IMR-90 (cell line): Measurements from ENCODE around the gene GRAMD4. TPM values are rescaled to one million over a fixed set of nuclear protein-coding genes. Genes with fewer than 3 reads are reported as not detected.
A peak's percentile ranks its signal among the peaks of the same experiment; 100 is the strongest.

Experiments
- ATAC-seq: fragments of 200-7000 bp; cut with Tn5 transposase; 2 replicates; pipeline ENCODE4 v1.9.1; 2020; ENCODE audit warnings: low read depth, mild to moderate bottlenecking, moderate library complexity
- BruUV-seq: library from RNA; stranded (reverse); fragments of 400-500 nt; replicated peaks from 2 replicates; lab custom pipeline; 2021; lab: Mats Ljungman, UMichigan
- CTCF ChIA-PET: fragments of 300-600 bp; formaldehyde crosslinking; extraction: SDS; loops from one replicate; lab custom pipeline; 2021; ENCODE audit warnings: antibody characterized with exemption; lab: Yijun Ruan, JAX
- POLR2A ChIA-PET: fragments of 300-600 bp; sonication (Branson Sonifier 250); formaldehyde crosslinking; loops from one replicate; lab custom pipeline; 2022; ENCODE audit warnings: antibody characterized with exemption; ENCODE audit not compliant: unreplicated experiment; lab: Charles Lee
- DNase-seq: peaks from one replicate; pipeline ENCODE4 v3.0.0; 2013
- H2AFZ ChIP-seq: replicated peaks from 2 replicates; pipeline ENCODE3; 2013; ENCODE audit warnings: low read length, mild to moderate bottlenecking; ENCODE audit not compliant: poor library complexity
- H2AK5ac ChIP-seq: 2 replicates; pipeline ENCODE4 v1.6.1; 2013; ENCODE audit warnings: low read depth, low read length, inconsistent platforms
- H2AK9ac ChIP-seq: replicated peaks from 2 replicates; pipeline ENCODE3; 2013; ENCODE audit warnings: mild to moderate bottlenecking, low read depth, low read length, moderate library complexity; ENCODE audit not compliant: poor library complexity
- H2BK120ac ChIP-seq: 2 replicates; pipeline ENCODE4 v1.6.1; 2013; ENCODE audit warnings: low read depth, low read length, inconsistent platforms
- H2BK15ac ChIP-seq: 3 replicates; pipeline ENCODE4 v1.6.1; 2013; ENCODE audit warnings: low read depth, low read length, inconsistent platforms
- H2BK20ac ChIP-seq: 2 replicates; pipeline ENCODE4 v1.6.1; 2013; ENCODE audit warnings: low read depth, mild to moderate bottlenecking, inconsistent platforms, low read length, moderate library complexity
- H2BK5ac ChIP-seq: 2 replicates; pipeline ENCODE4 v1.6.1; 2013; ENCODE audit warnings: mild to moderate bottlenecking, low read depth, low read length, inconsistent platforms; ENCODE audit not compliant: poor library complexity, severe bottlenecking
- H3K14ac ChIP-seq: replicated peaks from 2 replicates; pipeline ENCODE4 v1.6.1; 2013; ENCODE audit warnings: low read depth, low read length, inconsistent platforms
- H3K18ac ChIP-seq: 2 replicates; pipeline ENCODE4 v1.6.1; 2013; ENCODE audit warnings: low read depth, low read length, control low read depth
- H3K23ac ChIP-seq: 2 replicates; pipeline ENCODE4 v1.6.1; 2013; ENCODE audit warnings: low read depth, low read length, inconsistent platforms
- H3K27ac ChIP-seq: 2 replicates; pipeline ENCODE4 v1.5.1; 2013; ENCODE audit warnings: mild to moderate bottlenecking, control low read depth, low read length; ENCODE audit not compliant: insufficient read depth
- H3K27me3 ChIP-seq: 2 replicates; pipeline ENCODE4 v1.6.1; 2013; ENCODE audit warnings: low read length; ENCODE audit not compliant: control insufficient read depth, insufficient read depth
- H3K36me3 ChIP-seq: 2 replicates; pipeline ENCODE4 v1.6.1; 2013; ENCODE audit warnings: low read length, mixed read lengths; ENCODE audit not compliant: control insufficient read depth, insufficient read depth
- H3K4ac ChIP-seq: 2 replicates; pipeline ENCODE4 v1.6.1; 2013; ENCODE audit warnings: low read depth, low read length, inconsistent platforms
- H3K4me1 ChIP-seq: 2 replicates; pipeline ENCODE4 v1.6.1; 2013; ENCODE audit warnings: low read length, mixed read lengths; ENCODE audit not compliant: control insufficient read depth, insufficient read depth
- H3K4me2 ChIP-seq: 2 replicates; pipeline ENCODE4 v1.6.1; 2013; ENCODE audit warnings: low read depth, mild to moderate bottlenecking, control low read depth, low read length, moderate library complexity
- H3K4me3 ChIP-seq: 2 replicates; pipeline ENCODE4 v1.5.1; 2013; ENCODE audit warnings: low read depth, mild to moderate bottlenecking, control low read depth, low read length, moderate library complexity; ENCODE audit not compliant: insufficient read depth
- H3K56ac ChIP-seq: 2 replicates; pipeline ENCODE4 v1.6.1; 2013; ENCODE audit warnings: low read length, inconsistent platforms; ENCODE audit not compliant: insufficient read depth; ENCODE audit errors: extremely low read depth
- H3K79me1 ChIP-seq, 2 experiments: 2 replicates each; pipeline ENCODE4 v1.6.1; 2013; ENCODE audit warnings: low read length in 2 of 2, inconsistent platforms in 1 of 2, low read depth in 1 of 2
- H3K9ac ChIP-seq: 2 replicates; pipeline ENCODE4 v1.6.1; 2013; ENCODE audit warnings: low read depth, low read length, control low read depth
- H3K9me1 ChIP-seq: 2 replicates; pipeline ENCODE4 v1.6.1; 2013; ENCODE audit warnings: low read length, inconsistent platforms; ENCODE audit not compliant: insufficient read depth
- H3K9me3 ChIP-seq: 2 replicates; pipeline ENCODE4 v1.6.1; 2013; ENCODE audit warnings: low read length; ENCODE audit not compliant: control insufficient read depth, insufficient read depth
- H4K20me1 ChIP-seq: 2 replicates; pipeline ENCODE4 v1.6.1; 2013; ENCODE audit warnings: low read length, inconsistent platforms; ENCODE audit not compliant: insufficient read depth
- H4K5ac ChIP-seq: 2 replicates; pipeline ENCODE4 v1.6.1; 2013; ENCODE audit warnings: mild to moderate bottlenecking, low read depth, low read length, control low read depth
- H4K8ac ChIP-seq, 2 experiments: 2 replicates each; pipeline ENCODE4 v1.6.1; 2013; ENCODE audit warnings: low read depth in 2 of 2, low read length in 2 of 2, control low read depth in 1 of 2, inconsistent platforms in 1 of 2
- H4K91ac ChIP-seq: 2 replicates; pipeline ENCODE4 v1.6.1; 2013; ENCODE audit warnings: low read depth, low read length, inconsistent platforms; ENCODE audit not compliant: insufficient read depth
- BHLHE40 ChIP-seq: fragments of 150-350 bp; IDR thresholded peaks from 2 replicates; pipeline ENCODE4 v1.6.1; 2016; ENCODE audit warnings: mild to moderate bottlenecking, low read depth, low read length
- CEBPB ChIP-seq: IDR thresholded peaks from 2 replicates; pipeline ENCODE4 v1.6.1; 2012; ENCODE audit warnings: low read depth, low read length, improper control_type of control experiment
- MAFK ChIP-seq: IDR thresholded peaks from 2 replicates; pipeline ENCODE4 v1.6.1; 2012; ENCODE audit warnings: low read depth, low read length, improper control_type of control experiment
- MAZ ChIP-seq: IDR thresholded peaks from 2 replicates; pipeline ENCODE4 v1.6.1; 2012; ENCODE audit warnings: low read depth, mild to moderate bottlenecking, low read length, improper control_type of control experiment, moderate library complexity, borderline replicate concordance
- NFE2L2 ChIP-seq: fragments of 150-350 bp; IDR thresholded peaks from 2 replicates; pipeline ENCODE4 v1.6.1; 2016; ENCODE audit warnings: low read depth, mild to moderate bottlenecking, low read length
- RAD21 ChIP-seq: IDR thresholded peaks from 2 replicates; pipeline ENCODE4 v1.6.1; 2012; ENCODE audit warnings: low read length, improper control_type of control experiment
- RCOR1 ChIP-seq: IDR thresholded peaks from 2 replicates; pipeline ENCODE4 v1.6.1; 2012; ENCODE audit warnings: mild to moderate bottlenecking, low read length, improper control_type of control experiment; ENCODE audit not compliant: insufficient replicate concordance
- RFX5 ChIP-seq: IDR thresholded peaks from 2 replicates; pipeline ENCODE4 v1.8.0; 2012; ENCODE audit warnings: low read depth, mild to moderate bottlenecking, low read length, moderate library complexity
- SMC3 ChIP-seq: fragments of 150-350 bp; IDR thresholded peaks from 2 replicates; pipeline ENCODE4 v1.6.1; 2016; ENCODE audit warnings: low read depth, mild to moderate bottlenecking, antibody characterized with exemption, low read length, moderate library complexity
- WGBS, 2 experiments: methylation state at CpG; one replicate each; pipeline versions ENCODE4 v1.1.5 to v1.1.7; 2013; ENCODE audit warnings: missing lambda C conversion rate in 2 of 2; ENCODE audit not compliant: insufficient read length in 1 of 2; ENCODE audit errors: extremely low coverage in 2 of 2; 5-methylcytosine and 5-hydroxymethylcytosine counted together
- dilution Hi-C: fragments of 300-500 bp; cut with HindIII; formaldehyde crosslinking; loops from one replicate; pipeline ENCODE4 v1.14.3; 2018; ENCODE audit warnings: low sequenced_read_pairs; ENCODE audit not compliant: unreplicated experiment
- in situ Hi-C: fragments of 300-500 bp; cut with MboI; formaldehyde crosslinking; loops from 3 replicates; pipeline ENCODE4 v1.14.3; 2019; ENCODE audit warnings: low sequenced_read_pairs, inconsistent platforms, mixed read lengths
- intact Hi-C: fragments of 100-400 bp; cut with micrococcal nuclease; formaldehyde crosslinking; loops from 2 replicates; pipeline ENCODE4 v1.10.0; 2022
- polyA plus RNA-seq, 3 experiments: library from polyadenylated mRNA; depleted of rRNA; stranded (reverse); fragments of >200 nt; gene quantifications; 2 replicates each; pipeline ENCODE4 v1.2.3, GENCODE V29; 2012; ENCODE audit warnings: low replicate concordance in 1 of 3
- total RNA-seq: library from RNA; depleted of rRNA; stranded (reverse); fragments of >200 nt; gene quantifications from 2 replicates; pipeline ENCODE4 v1.2.3, GENCODE V29; 2012
- TF ChIP-seq, protein P1 (sequence below): conservative IDR thresholded peaks from 2 replicates; pipeline ENCODE4 v1.5.1; 2012; ENCODE audit warnings: mild to moderate bottlenecking, low read depth, low read length, improper control_type of control experiment
- TF ChIP-seq, protein P2 (sequence below): fragments of 150-350 bp; IDR thresholded peaks from 2 replicates; pipeline ENCODE4 v1.6.1; 2017; ENCODE audit warnings: mild to moderate bottlenecking, antibody characterized with exemption, low read length, low read depth

Gene GRAMD4
- total and polyA plus RNA-seq, 2 of the 4 experiments (the other 2 are of a cell fraction), result 2.7 to 5.8 TPM

DNA sequence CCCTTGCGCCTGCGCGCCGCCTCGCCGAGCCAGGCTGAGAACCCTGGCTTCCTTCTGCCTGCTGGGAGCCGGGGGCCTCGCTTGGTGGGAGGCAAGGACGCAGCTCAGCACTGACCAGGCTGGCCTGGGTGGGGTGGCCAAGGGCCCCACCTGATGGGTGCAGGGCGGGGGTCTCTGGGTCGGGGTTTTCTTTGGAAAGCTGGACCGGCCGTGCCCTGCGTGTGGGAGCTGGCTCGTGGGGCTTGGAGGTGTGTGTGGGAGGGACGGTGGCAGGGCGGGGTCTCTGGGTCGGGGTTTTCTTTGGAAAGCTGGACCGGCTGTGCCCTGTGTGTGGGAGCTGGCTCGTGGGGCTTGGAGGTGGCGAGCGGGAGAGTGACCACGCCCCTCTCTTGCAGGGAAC is 6.2 kb downstream of the GRAMD4 start:
- dilution Hi-C loops (no loop called here), in situ Hi-C loops (no loop called here), intact Hi-C loops (no loop called here)
- Histone ChIP-seq H3K4me1 (no peaks in the 10 kb centered on the region), H4K8ac (no peak overlapping the region), H3K9me3 (no peaks in the 10 kb centered on the region), H3K27ac (no peak overlapping the region), H4K20me1 (peaks cover 9% of the 10 kb centered on the region), H3K36me3 (peaks cover 4% of the 10 kb centered on the region; the same call in 1 of the 2 replicates), H2AFZ (no peak overlapping the region), H3K27me3 (no peaks in the 10 kb centered on the region), H2BK20ac (no peak overlapping the region), H3K4me2 (no peak overlapping the region), H2BK15ac (no peak overlapping the region), H3K56ac (no peak overlapping the region), H4K5ac (no peak overlapping the region), H3K9me1 (no peaks in the 10 kb centered on the region), H2BK5ac (no peak overlapping the region), H3K23ac (no peak overlapping the region), H3K79me1 (no peaks in the 10 kb centered on the region), H3K4me3 (no peak overlapping the region), H3K14ac (no peak overlapping the region), H2AK9ac (peak overlapping the region; percentile 16), H3K9ac (no peak overlapping the region), H3K18ac (no peak overlapping the region), H2BK120ac (no peak overlapping the region), H2AK5ac (no peak overlapping the region), H4K91ac (no peak overlapping the region), H3K4ac (no peak overlapping the region)
- TF ChIP-seq RFX5 (no peak), SMC3 (no peak), RCOR1 (no peak), MAFK (no peak), MAZ (no peak), BHLHE40 (no peak), NFE2L2 (no peak), CEBPB (no peak), RAD21 (no peak)
- TF ChIP-seq, protein P1, sequence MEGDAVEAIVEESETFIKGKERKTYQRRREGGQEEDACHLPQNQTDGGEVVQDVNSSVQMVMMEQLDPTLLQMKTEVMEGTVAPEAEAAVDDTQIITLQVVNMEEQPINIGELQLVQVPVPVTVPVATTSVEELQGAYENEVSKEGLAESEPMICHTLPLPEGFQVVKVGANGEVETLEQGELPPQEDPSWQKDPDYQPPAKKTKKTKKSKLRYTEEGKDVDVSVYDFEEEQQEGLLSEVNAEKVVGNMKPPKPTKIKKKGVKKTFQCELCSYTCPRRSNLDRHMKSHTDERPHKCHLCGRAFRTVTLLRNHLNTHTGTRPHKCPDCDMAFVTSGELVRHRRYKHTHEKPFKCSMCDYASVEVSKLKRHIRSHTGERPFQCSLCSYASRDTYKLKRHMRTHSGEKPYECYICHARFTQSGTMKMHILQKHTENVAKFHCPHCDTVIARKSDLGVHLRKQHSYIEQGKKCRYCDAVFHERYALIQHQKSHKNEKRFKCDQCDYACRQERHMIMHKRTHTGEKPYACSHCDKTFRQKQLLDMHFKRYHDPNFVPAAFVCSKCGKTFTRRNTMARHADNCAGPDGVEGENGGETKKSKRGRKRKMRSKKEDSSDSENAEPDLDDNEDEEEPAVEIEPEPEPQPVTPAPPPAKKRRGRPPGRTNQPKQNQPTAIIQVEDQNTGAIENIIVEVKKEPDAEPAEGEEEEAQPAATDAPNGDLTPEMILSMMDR, result no peak
- TF ChIP-seq, protein P2, sequence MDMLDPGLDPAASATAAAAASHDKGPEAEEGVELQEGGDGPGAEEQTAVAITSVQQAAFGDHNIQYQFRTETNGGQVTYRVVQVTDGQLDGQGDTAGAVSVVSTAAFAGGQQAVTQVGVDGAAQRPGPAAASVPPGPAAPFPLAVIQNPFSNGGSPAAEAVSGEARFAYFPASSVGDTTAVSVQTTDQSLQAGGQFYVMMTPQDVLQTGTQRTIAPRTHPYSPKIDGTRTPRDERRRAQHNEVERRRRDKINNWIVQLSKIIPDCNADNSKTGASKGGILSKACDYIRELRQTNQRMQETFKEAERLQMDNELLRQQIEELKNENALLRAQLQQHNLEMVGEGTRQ, result no peak
- POLR2A ChIA-PET, result no interaction called here
- no TSS peak for BruUV-seq
- DNase-seq (no peak), ATAC-seq (no peak)
- CTCF ChIA-PET, result no interaction called here
- 89% methylated on average over 20 of the region's 23 CpGs; no CpG with 5 or more reads in 1 of the 2 experiments for WGBS, 2 experiments
